Prostate gland (tissue), 2 donors: Measurements from ENCODE around the gene YPEL3.

Source experiments
- POLR2A ChIP-seq: fragments of 450-650 bp; IDR thresholded peaks from one replicate; pipeline ENCODE4 v1.6.1; 2016; ENCODE audit warnings: antibody characterized with exemption, mild to moderate bottlenecking
- POLR2AphosphoS5 ChIP-seq: sonication (generic); formaldehyde crosslinking; IDR thresholded peaks from one replicate; pipeline ENCODE4 v1.6.1; 2017; ENCODE audit warnings: antibody characterized with exemption
- TF ChIP-seq, protein P1 (sequence below), 4 experiments: fragments of 200-600 bp in 2 of 4; fragments of 450-650 bp in 2 of 4; sonication (generic) in 2 of 4; IDR thresholded peaks; 1 replicate in 3 of 4; 2 replicates in 1 of 4; pipeline ENCODE4 v1.5.1; 2016 to 2019; ENCODE audit warnings: antibody characterized with exemption in 4 of 4, mild to moderate bottlenecking in 2 of 4, moderate library complexity in 2 of 4

- TF ChIP-seq, protein P1, sequence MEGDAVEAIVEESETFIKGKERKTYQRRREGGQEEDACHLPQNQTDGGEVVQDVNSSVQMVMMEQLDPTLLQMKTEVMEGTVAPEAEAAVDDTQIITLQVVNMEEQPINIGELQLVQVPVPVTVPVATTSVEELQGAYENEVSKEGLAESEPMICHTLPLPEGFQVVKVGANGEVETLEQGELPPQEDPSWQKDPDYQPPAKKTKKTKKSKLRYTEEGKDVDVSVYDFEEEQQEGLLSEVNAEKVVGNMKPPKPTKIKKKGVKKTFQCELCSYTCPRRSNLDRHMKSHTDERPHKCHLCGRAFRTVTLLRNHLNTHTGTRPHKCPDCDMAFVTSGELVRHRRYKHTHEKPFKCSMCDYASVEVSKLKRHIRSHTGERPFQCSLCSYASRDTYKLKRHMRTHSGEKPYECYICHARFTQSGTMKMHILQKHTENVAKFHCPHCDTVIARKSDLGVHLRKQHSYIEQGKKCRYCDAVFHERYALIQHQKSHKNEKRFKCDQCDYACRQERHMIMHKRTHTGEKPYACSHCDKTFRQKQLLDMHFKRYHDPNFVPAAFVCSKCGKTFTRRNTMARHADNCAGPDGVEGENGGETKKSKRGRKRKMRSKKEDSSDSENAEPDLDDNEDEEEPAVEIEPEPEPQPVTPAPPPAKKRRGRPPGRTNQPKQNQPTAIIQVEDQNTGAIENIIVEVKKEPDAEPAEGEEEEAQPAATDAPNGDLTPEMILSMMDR (IDR thresholded peaks at IDR 0.05) = no peak
- TF ChIP-seq POLR2AphosphoS5 = no peak
- no peak for TF ChIP-seq POLR2A
Measured at GRCh38 chr16:30117768-30118167, 21.8 kb upstream of the YPEL3 start.
